Prostate gland (tissue), 2 donors: Measurements from ENCODE around the gene MMP14. TPM values are rescaled to one million over a fixed set of nuclear protein-coding genes. Genes with fewer than 3 reads are reported as not detected.

Experiments
- DNase-seq: peaks from one replicate; pipeline ENCODE4 v3.0.0-alpha.2; 2019; ENCODE audit warnings: low spot score
- H3K27ac ChIP-seq, 2 donors: fragments of 200-600 bp; sonication (generic); 2 replicates each; pipeline ENCODE4 v1.5.1; 2017 to 2019
- H3K27me3 ChIP-seq: fragments of 200-600 bp; sonication (generic); replicated peaks from 2 replicates; pipeline ENCODE4 v1.5.1; 2019; ENCODE audit not compliant: insufficient read depth
- H3K36me3 ChIP-seq, 2 donors: fragments of 200-600 bp; sonication (generic); 1 replicate in 1 of 2; 2 replicates in 1 of 2; pipeline versions ENCODE4 v1.5.1 to v1.8.1; 2017 to 2019
- H3K4me1 ChIP-seq: fragments of 200-600 bp; sonication (generic); replicated peaks from 2 replicates; pipeline ENCODE4 v1.5.1; 2019
- H3K4me3 ChIP-seq, 2 donors: fragments of 200-600 bp; sonication (generic); 2 replicates each; pipeline ENCODE4 v1.5.1; 2017 to 2019
- H3K9me3 ChIP-seq: fragments of 200-600 bp; sonication (generic); 2 replicates; pipeline ENCODE4 v1.5.1; 2017
- CTCF ChIP-seq, 4 experiments: fragments of 200-600 bp in 2 of 4; fragments of 450-650 bp in 2 of 4; sonication (generic) in 2 of 4; IDR thresholded peaks; 1 replicate in 3 of 4; 2 replicates in 1 of 4; pipeline ENCODE4 v1.5.1; 2016 to 2019; ENCODE audit warnings: antibody characterized with exemption in 4 of 4, mild to moderate bottlenecking in 2 of 4, moderate library complexity in 2 of 4
- POLR2A ChIP-seq: fragments of 450-650 bp; IDR thresholded peaks from one replicate; pipeline ENCODE4 v1.6.1; 2016; ENCODE audit warnings: antibody characterized with exemption, mild to moderate bottlenecking
- POLR2AphosphoS5 ChIP-seq: sonication (generic); formaldehyde crosslinking; IDR thresholded peaks from one replicate; pipeline ENCODE4 v1.6.1; 2017; ENCODE audit warnings: antibody characterized with exemption
- WGBS: methylation state at CpG from one replicate; pipeline ENCODE4 v1.1.5; 2018; 5-methylcytosine and 5-hydroxymethylcytosine counted together
- intact Hi-C: fragments of 100-400 bp; cut with DNase I; formaldehyde crosslinking; loops from one replicate; pipeline ENCODE4 v1.14.2; 2022
- total RNA-seq, 2 donors: library from RNA; depleted of rRNA; stranded (reverse); fragments of >200 nt; gene quantifications; one replicate each; pipeline ENCODE4 v1.1.0, GENCODE V29; 2016

Gene MMP14
- total RNA-seq, 2 donors from 2014 or later, result 64.9 to 90.4 TPM

DNA sequence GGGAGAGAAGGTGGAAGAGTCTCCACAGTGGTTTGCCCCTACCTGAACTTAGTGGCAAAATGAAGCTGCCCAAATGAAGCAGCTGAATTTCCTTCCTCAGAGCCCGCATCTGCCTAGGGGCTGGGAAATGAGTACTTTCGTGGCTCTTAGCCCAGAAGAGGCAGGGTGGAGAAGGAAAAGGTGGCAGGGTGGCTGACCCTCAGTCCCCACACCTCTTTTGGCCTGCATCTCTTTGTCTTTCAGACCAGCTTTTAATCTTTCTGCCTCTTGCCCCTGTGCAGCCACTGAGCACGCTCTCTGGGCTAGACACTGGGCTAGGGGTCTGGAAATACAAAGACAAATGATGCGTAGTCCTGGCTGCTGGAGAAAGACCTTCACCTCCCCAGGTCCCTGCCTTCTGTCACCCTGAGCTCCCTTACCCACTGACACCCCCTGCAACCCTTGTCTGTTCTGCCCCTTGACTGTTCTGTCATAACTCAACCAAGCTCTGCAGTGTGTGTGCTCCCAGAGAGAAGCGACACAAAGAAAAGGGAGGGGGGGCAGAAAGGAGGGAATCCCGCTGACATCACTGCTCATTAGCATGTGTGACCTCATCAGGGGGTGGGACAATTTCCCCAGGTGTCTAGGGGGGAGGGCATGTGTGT is 46.3 kb downstream of the MMP14 start:
- no peaks in the 10 kb centered on the region for H3K27me3 ChIP-seq
- no peak overlapping the region for H3K27ac ChIP-seq
- no peak overlapping the region for H3K4me3 ChIP-seq
- no peaks in the 10 kb centered on the region for H3K4me1 ChIP-seq
- peaks cover 0 to 10% of the 10 kb centered on the region in 2 donors for H3K36me3 ChIP-seq
- TF ChIP-seq POLR2A (no peak), POLR2AphosphoS5 (peak; percentile 19)
- DNase-seq, result peak; percentile 44
- WGBS, result 10% methylated on average over 6 of the region's 6 CpGs
- no peaks in the 10 kb centered on the region for H3K9me3 ChIP-seq
- intact Hi-C loops, result no loop called here

- peaks cover 0 to 5% of the 10 kb centered on the region in 2 donors for H3K36me3 ChIP-seq
- intact Hi-C loops, result no loop called here
- H3K27me3 ChIP-seq, result no peaks in the 10 kb centered on the region
- DNase-seq, result no peak
- H3K4me3 ChIP-seq, result no peak within 1 kb of the TSS
- no peak for TF ChIP-seq POLR2A
- no peak for TF ChIP-seq CTCF (IDR thresholded peaks at IDR 0.05)
- TF ChIP-seq POLR2AphosphoS5, result no peak
- H3K9me3 ChIP-seq, result no peaks in the 10 kb centered on the region
- 33% methylated on average over 14 of the region's 15 CpGs for WGBS
- no peaks in the 10 kb centered on the region for H3K4me1 ChIP-seq
- H3K27ac ChIP-seq, result no peak within 1 kb of the TSS
These were observed 47.0 kb downstream of the MMP14 start, which contains the start of gene REM2 for GRCh38 chr14:22883173-22883976. TSS of gene REM2 (plus strand) at chr14:22883222. CDS start at chr14:22883288, 66 bp downstream.

- Histone ChIP-seq H3K4me3 (no peak overlapping the region), H3K27me3 (no peaks in the 10 kb centered on the region), H3K9me3 (no peaks in the 10 kb centered on the region), H3K4me1 (no peaks in the 10 kb centered on the region), H3K36me3 (no peaks in the 10 kb centered on the region), H3K27ac (no peak overlapping the region)
- TF ChIP-seq POLR2A, result no peak
- TF ChIP-seq CTCF (IDR thresholded peaks at IDR 0.05), result no peak
- no peak for TF ChIP-seq POLR2AphosphoS5
- intact Hi-C loops, result no loop called here
- DNase-seq, result no peak
- WGBS, result 77% methylated on average over 7 of the region's 7 CpGs
These were observed 47.8 kb downstream of the MMP14 start for GRCh38 chr14:22884076-22884737.

- DNase-seq, result no peak
- no peaks in the 10 kb centered on the region for H3K4me1 ChIP-seq
- no peak for TF ChIP-seq POLR2AphosphoS5
- TF ChIP-seq CTCF (IDR thresholded peaks at IDR 0.05), result no peak
- no peak for TF ChIP-seq POLR2A
- WGBS, result 90% methylated on average over 9 of the region's 11 CpGs
- no peaks in the 10 kb centered on the region for H3K27me3 ChIP-seq
- H3K36me3 ChIP-seq, result no peaks in the 10 kb centered on the region
- H3K4me3 ChIP-seq, result no peak overlapping the region
- H3K27ac ChIP-seq, result no peak overlapping the region
- intact Hi-C loops, result no loop called here
- no peaks in the 10 kb centered on the region for H3K9me3 ChIP-seq
These were observed 48.5 kb downstream of the MMP14 start for GRCh38 chr14:22884738-22885523.
